Neutrophil (primary cell): ENCODE data around the gene FAT1.

Experiments
- H3K27ac ChIP-seq: fragments of 200-600 bp; sonication (generic); 2 replicates; pipeline ENCODE4 v1.5.1; 2016; ENCODE audit warnings: mild to moderate bottlenecking, moderate library complexity
- H3K27me3 ChIP-seq: fragments of 200-600 bp; sonication (generic); 2 replicates; pipeline ENCODE4 v1.6.0; 2016; ENCODE audit warnings: mild to moderate bottlenecking
- H3K36me3 ChIP-seq: fragments of 200-600 bp; sonication (generic); 2 replicates; pipeline ENCODE4 v1.5.1; 2017
- H3K4me1 ChIP-seq, 2 experiments: fragments of 200-600 bp in 1 of 2; sonication (generic) in 1 of 2; 1 replicate in 1 of 2; 2 replicates in 1 of 2; pipeline versions ENCODE4 v1.5.1 to v1.6.1; 2013 to 2016; ENCODE audit warnings: low read depth in 1 of 2, low read length in 1 of 2, mild to moderate bottlenecking in 1 of 2, moderate library complexity in 1 of 2; ENCODE audit not compliant: control insufficient read depth in 1 of 2, insufficient read depth in 1 of 2
- H3K4me3 ChIP-seq, 2 experiments: fragments of 200-600 bp in 1 of 2; sonication (generic) in 1 of 2; 1 replicate in 1 of 2; 2 replicates in 1 of 2; pipeline ENCODE4 v1.5.1; 2013 to 2016; ENCODE audit warnings: low read depth in 1 of 2, low read length in 1 of 2, mild to moderate bottlenecking in 1 of 2, moderate library complexity in 1 of 2
- H3K9me3 ChIP-seq: fragments of 200-600 bp; sonication (generic); 2 replicates; pipeline ENCODE4 v1.5.1; 2016
- CTCF ChIP-seq: fragments of 200-600 bp; sonication (generic); IDR thresholded peaks from 2 replicates; pipeline ENCODE4 v1.5.1; 2016; ENCODE audit warnings: antibody characterized with exemption

Gene FAT1

GRCh38 chr4:186605261-186605865, 118.3 kb downstream of the FAT1 start:
- no peaks in the 10 kb centered on the region for H3K9me3 ChIP-seq
- H3K27ac ChIP-seq = no peak overlapping the region
- H3K4me1 ChIP-seq = no peaks in the 10 kb centered on the region
- H3K4me3 ChIP-seq = no peak overlapping the region
- TF ChIP-seq CTCF = no peak
- H3K36me3 ChIP-seq = no peaks in the 10 kb centered on the region
- H3K27me3 ChIP-seq = no peaks in the 10 kb centered on the region

GRCh38 chr4:186604124-186604807, 119.4 kb downstream of the FAT1 start:
- TF ChIP-seq CTCF = no peak
- no peaks in the 10 kb centered on the region for H3K9me3 ChIP-seq
- H3K4me3 ChIP-seq = no peak overlapping the region
- H3K36me3 ChIP-seq = no peaks in the 10 kb centered on the region
- no peaks in the 10 kb centered on the region for H3K4me1 ChIP-seq
- H3K27me3 ChIP-seq = no peaks in the 10 kb centered on the region
- no peak overlapping the region for H3K27ac ChIP-seq

- TF ChIP-seq CTCF = no peak
- no peaks in the 10 kb centered on the region for H3K36me3 ChIP-seq
These were observed 120.7 kb downstream of the FAT1 start for GRCh38 chr4:186602978-186603377.

GRCh38 chr4:186599483-186599882, 124.2 kb downstream of the FAT1 start:
- Histone ChIP-seq H3K27me3 (no peaks in the 10 kb centered on the region), H3K36me3 (no peaks in the 10 kb centered on the region), H3K9me3 (no peaks in the 10 kb centered on the region), H3K4me1 (no peaks in the 10 kb centered on the region), H3K4me3 (no peak overlapping the region), H3K27ac (no peak overlapping the region)
- TF ChIP-seq CTCF = no peak

More at GRCh38 chr4:186602978-186603377, 120.7 kb downstream of the FAT1 start:
- H3K27ac ChIP-seq = no peak overlapping the region
- H3K4me3 ChIP-seq = no peak overlapping the region
- H3K27me3 ChIP-seq = no peaks in the 10 kb centered on the region
- H3K4me1 ChIP-seq = no peaks in the 10 kb centered on the region
- no peaks in the 10 kb centered on the region for H3K9me3 ChIP-seq

GRCh38 chr4:186598686-186599085, 125.0 kb downstream of the FAT1 start:
- no peak overlapping the region for H3K27ac ChIP-seq
- no peaks in the 10 kb centered on the region for H3K4me1 ChIP-seq
- H3K9me3 ChIP-seq = no peaks in the 10 kb centered on the region
- no peaks in the 10 kb centered on the region for H3K36me3 ChIP-seq
- no peaks in the 10 kb centered on the region for H3K27me3 ChIP-seq
- no peak overlapping the region for H3K4me3 ChIP-seq
- TF ChIP-seq CTCF = no peak
